SK-N-SH (cell line): ENCODE results near the gene DOCK8. TPM values are rescaled to one million over a fixed set of nuclear protein-coding genes. Genes with fewer than 3 reads are reported as not detected.
"Not testable (repeated sequence)": the region's sequence is repeated elsewhere in the genome, so short reads cannot be mapped to it uniquely, and the experiment has no call there.

Source experiments
- CTCF ChIA-PET: fragments of 300-600, 350-600 bp; formaldehyde crosslinking; extraction: SDS; loops from one replicate; lab custom pipeline; 2021; lab: Yijun Ruan, JAX
- POLR2A ChIA-PET: fragments of 350-600 bp; sonication (Branson Sonifier 250); formaldehyde crosslinking; extraction: SDS; loops from one replicate; lab custom pipeline; 2020; ENCODE audit warnings: antibody characterized with exemption, inconsistent platforms; lab: Yijun Ruan, JAX
- DNase-seq: peaks from one replicate; pipeline ENCODE4 v3.0.0; 2012
- H2AFZ ChIP-seq: fragments of 200-600 bp; sonication (generic); 2 replicates; pipeline ENCODE4 v1.8.1; 2016; ENCODE audit warnings: antibody characterized with exemption, mild to moderate bottlenecking, low read depth
- H3F3A ChIP-seq: fragments of 200-600 bp; sonication (generic); replicated peaks from 2 replicates; pipeline ENCODE3; 2016; ENCODE audit warnings: antibody characterized with exemption, mild to moderate bottlenecking; ENCODE audit not compliant: insufficient read depth
- H3K27ac ChIP-seq, 2 experiments: fragments of 200-500 bp in 1 of 2; fragments of 200-600 bp in 1 of 2; sonication (Bioruptor generic) in 1 of 2; sonication (generic), shearing (Covaris generic) in 1 of 2; 2 replicates each; pipeline versions ENCODE4 v1.5.1 to v1.6.1; 2014 to 2016; ENCODE audit warnings: low read depth in 2 of 2, inconsistent platforms in 1 of 2, low read length in 1 of 2, mild to moderate bottlenecking in 1 of 2, mixed read lengths in 1 of 2
- H3K27me3 ChIP-seq: fragments of 200-600 bp; sonication (generic), shearing (Covaris generic); 2 replicates; pipeline ENCODE4 v1.6.1; 2016; ENCODE audit warnings: mixed run types; ENCODE audit not compliant: insufficient read depth
- H3K36me3 ChIP-seq, 2 experiments: fragments of 200-500 bp in 1 of 2; fragments of 200-600 bp in 1 of 2; sonication (Bioruptor generic) in 1 of 2; sonication (generic) in 1 of 2; replicated peaks in 1 of 2; 2 replicates each; pipeline versions ENCODE3 to v1.5.1; 2014 to 2016; ENCODE audit warnings: low read length in 1 of 2, mild to moderate bottlenecking in 1 of 2; ENCODE audit not compliant: insufficient read depth in 2 of 2, control insufficient read depth in 1 of 2
- H3K4me1 ChIP-seq, 2 experiments: fragments of 200-500 bp in 1 of 2; fragments of 200-600 bp in 1 of 2; sonication (Bioruptor generic) in 1 of 2; sonication (generic), shearing (Covaris generic) in 1 of 2; 2 replicates each; pipeline versions ENCODE4 v1.5.1 to v1.6.1; 2014 to 2016; ENCODE audit warnings: low read depth in 1 of 2, low read length in 1 of 2, mixed run types in 1 of 2; ENCODE audit not compliant: insufficient read depth in 2 of 2, control insufficient read depth in 1 of 2
- H3K4me2 ChIP-seq: fragments of 200-600 bp; sonication (generic), shearing (Covaris generic); 2 replicates; pipeline ENCODE4 v1.6.1; 2017; ENCODE audit warnings: mixed run types
- H3K4me3 ChIP-seq, 2 experiments: fragments of 200-500 bp in 1 of 2; fragments of 200-600 bp in 1 of 2; sonication (Bioruptor generic) in 1 of 2; sonication (generic), shearing (Covaris generic) in 1 of 2; 2 replicates each; pipeline versions ENCODE4 v1.5.1 to v1.8.1; 2014 to 2016; ENCODE audit warnings: low read depth in 2 of 2, inconsistent platforms in 1 of 2, low read length in 1 of 2, mild to moderate bottlenecking in 1 of 2, mixed read lengths in 1 of 2, moderate library complexity in 1 of 2
- H3K79me2 ChIP-seq: fragments of 200-600 bp; sonication (generic); 2 replicates; pipeline ENCODE4 v1.8.1; 2017; ENCODE audit warnings: mild to moderate bottlenecking; ENCODE audit not compliant: insufficient read depth
- H3K9ac ChIP-seq: fragments of 200-600 bp; sonication (generic); 2 replicates; pipeline ENCODE4 v1.6.1; 2017; ENCODE audit warnings: mixed run types
- H3K9me2 ChIP-seq: fragments of 200-600 bp; sonication (generic); 2 replicates; pipeline ENCODE4 v1.6.1; 2017; ENCODE audit warnings: mixed run types
- H3K9me3 ChIP-seq: fragments of 200-600 bp; sonication (generic); 2 replicates; pipeline ENCODE4 v1.6.1; 2017; ENCODE audit warnings: mixed run types, mild to moderate bottlenecking, moderate library complexity
- H4K20me1 ChIP-seq: fragments of 200-600 bp; sonication (generic); 2 replicates; pipeline ENCODE4 v1.6.1; 2017; ENCODE audit warnings: mild to moderate bottlenecking, mixed run types; ENCODE audit not compliant: insufficient read depth
- EP300 ChIP-seq, 2 experiments: IDR thresholded peaks; 2 replicates each; pipeline versions ENCODE4 v1.4.0 to v1.6.1; 2012; ENCODE audit warnings: borderline replicate concordance in 1 of 2, low read depth in 1 of 2, low read length in 1 of 2
- FOXJ3 ChIP-seq: sonication (generic); formaldehyde crosslinking; IDR thresholded peaks from 2 replicates; pipeline ENCODE4 v1.5.1; 2020; ENCODE audit warnings: mild to moderate bottlenecking, missing genetic modification reagents
- GATA2 ChIP-seq: sonication (generic); formaldehyde crosslinking; IDR thresholded peaks from 2 replicates; pipeline ENCODE4 v1.5.0; 2020; ENCODE audit warnings: mild to moderate bottlenecking, missing genetic modification reagents
- MEF2A ChIP-seq: IDR thresholded peaks from 2 replicates; pipeline ENCODE4 v1.4.0; 2012; ENCODE audit warnings: low read depth, borderline replicate concordance
- NFIC ChIP-seq: IDR thresholded peaks from 2 replicates; pipeline ENCODE4 v1.4.0; 2012; ENCODE audit warnings: borderline replicate concordance
- RAD21 ChIP-seq: IDR thresholded peaks from 2 replicates; pipeline ENCODE4 v1.6.1; 2012; ENCODE audit warnings: mild to moderate bottlenecking, low read length
- RFX5 ChIP-seq: IDR thresholded peaks from 2 replicates; pipeline ENCODE4 v1.6.1; 2012; ENCODE audit warnings: mild to moderate bottlenecking, improper control_type of control experiment, low read length
- RXRA ChIP-seq: IDR thresholded peaks from 2 replicates; pipeline ENCODE4 v1.4.0; 2012; ENCODE audit warnings: low read depth, mild to moderate bottlenecking, borderline replicate concordance
- SMC3 ChIP-seq: IDR thresholded peaks from 2 replicates; pipeline ENCODE4 v1.6.1; 2012; ENCODE audit warnings: low read depth, low read length, improper control_type of control experiment
- WGBS: methylation state at CpG from one replicate; pipeline ENCODE4 v1.1.6; 2017; ENCODE audit warnings: low lambda C conversion rate; 5-methylcytosine and 5-hydroxymethylcytosine counted together
- polyA plus RNA-seq, 3 experiments: library from polyadenylated mRNA; depleted of rRNA; stranded (reverse); fragments of >200 nt; gene quantifications; 2 replicates each; pipeline ENCODE4 v1.2.3, GENCODE V29; 2012
- TF ChIP-seq, protein P1 (sequence below): IDR thresholded peaks from 2 replicates; pipeline ENCODE4 v1.4.0; 2012; ENCODE audit warnings: low read depth, borderline replicate concordance

DOCK8 gene
- polyA plus RNA-seq, 1 of the 3 experiments (the other 2 are of a cell fraction): not detected

DNA sequence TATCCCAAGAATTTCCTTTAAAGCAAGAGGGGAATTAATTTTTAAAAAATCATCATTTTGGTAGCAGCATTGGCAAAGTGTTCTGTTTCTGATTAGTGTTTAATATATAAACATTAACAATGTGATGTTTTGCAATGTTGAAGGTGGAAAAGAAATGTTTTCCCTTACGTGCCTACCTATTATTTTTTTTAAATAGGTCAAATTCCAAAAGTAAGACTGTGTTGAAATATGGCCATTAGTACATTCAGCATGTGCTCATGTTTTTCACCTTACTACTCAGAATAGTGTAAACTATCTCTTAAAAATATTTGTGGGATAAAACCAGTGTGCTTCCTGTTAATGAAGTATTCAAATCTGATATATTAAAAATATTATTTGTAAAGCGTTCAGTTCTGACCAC lies 3.3 kb downstream of the DOCK8 start:
- 8% methylated on average over 2 of the region's 2 CpGs for WGBS
- CTCF ChIA-PET: no interaction called here
- H3K27ac ChIP-seq: no peak overlapping the region

DNA sequence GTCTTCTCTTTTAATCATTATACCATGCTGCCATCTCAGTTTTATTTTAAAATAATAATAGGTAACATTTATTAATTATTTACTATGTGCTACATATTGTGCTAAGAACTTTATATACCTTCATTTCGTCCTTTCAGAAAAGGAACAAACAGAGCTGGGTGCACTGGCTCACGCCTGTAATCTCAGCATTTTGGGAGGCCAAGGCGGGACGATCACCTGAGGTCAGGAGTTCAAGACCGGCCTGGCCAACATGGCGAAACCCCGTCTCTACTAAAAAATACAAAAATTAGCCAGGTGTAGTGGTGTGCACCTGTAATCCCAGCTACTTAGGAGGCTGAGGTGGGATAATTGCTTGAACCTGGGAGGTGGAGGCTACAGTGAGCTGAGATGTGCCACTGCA lies 4.4 kb downstream of the DOCK8 start:
- H3K36me3 ChIP-seq, H3K9me3 ChIP-seq, H3K9ac ChIP-seq, H3K9me2 ChIP-seq, CTCF ChIA-PET, H3K79me2 ChIP-seq, H2AFZ ChIP-seq, H3K27me3 ChIP-seq, H3K4me2 ChIP-seq, H3K4me3 ChIP-seq, H3K4me1 ChIP-seq, H3F3A ChIP-seq, H3K27ac ChIP-seq, POLR2A ChIA-PET, H4K20me1 ChIP-seq, DNase-seq: not testable (repeated sequence)
- WGBS: 27% methylated on average over 7 of the region's 7 CpGs

More for the DNA sequence above, 3.3 kb downstream of the DOCK8 start:
- Histone ChIP-seq H4K20me1 (no peaks in the 10 kb centered on the region), H3K4me3 (no peak overlapping the region), H3F3A (no peaks in the 10 kb centered on the region), H3K36me3 (no peaks in the 10 kb centered on the region), H3K4me2 (no peak overlapping the region), H3K4me1 (no peaks in the 10 kb centered on the region), H3K27me3 (peaks cover 19% of the 10 kb centered on the region), H3K9ac (no peak overlapping the region), H3K9me2 (no peaks in the 10 kb centered on the region), H3K9me3 (no peaks in the 10 kb centered on the region), H2AFZ (no peak overlapping the region), H3K79me2 (no peaks in the 10 kb centered on the region)
- DNase-seq: no peak
- POLR2A ChIA-PET: no interaction called here
- TF ChIP-seq SMC3 (no peak), GATA2 (CRISPR knock-in tag) (no peak), FOXJ3 (CRISPR knock-in tag) (no peak), MEF2A (no peak), EP300 (IDR thresholded peaks at IDR 0.05; ENCODE audit: borderline replicate concordance in 1 of 2, low read depth in 1 of 2, low read length in 1 of 2) (no peak), RFX5 (no peak), RXRA (no peak), NFIC (no peak)
- TF ChIP-seq, protein P1, sequence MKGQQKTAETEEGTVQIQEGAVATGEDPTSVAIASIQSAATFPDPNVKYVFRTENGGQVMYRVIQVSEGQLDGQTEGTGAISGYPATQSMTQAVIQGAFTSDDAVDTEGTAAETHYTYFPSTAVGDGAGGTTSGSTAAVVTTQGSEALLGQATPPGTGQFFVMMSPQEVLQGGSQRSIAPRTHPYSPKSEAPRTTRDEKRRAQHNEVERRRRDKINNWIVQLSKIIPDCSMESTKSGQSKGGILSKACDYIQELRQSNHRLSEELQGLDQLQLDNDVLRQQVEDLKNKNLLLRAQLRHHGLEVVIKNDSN: no peak

DNA sequence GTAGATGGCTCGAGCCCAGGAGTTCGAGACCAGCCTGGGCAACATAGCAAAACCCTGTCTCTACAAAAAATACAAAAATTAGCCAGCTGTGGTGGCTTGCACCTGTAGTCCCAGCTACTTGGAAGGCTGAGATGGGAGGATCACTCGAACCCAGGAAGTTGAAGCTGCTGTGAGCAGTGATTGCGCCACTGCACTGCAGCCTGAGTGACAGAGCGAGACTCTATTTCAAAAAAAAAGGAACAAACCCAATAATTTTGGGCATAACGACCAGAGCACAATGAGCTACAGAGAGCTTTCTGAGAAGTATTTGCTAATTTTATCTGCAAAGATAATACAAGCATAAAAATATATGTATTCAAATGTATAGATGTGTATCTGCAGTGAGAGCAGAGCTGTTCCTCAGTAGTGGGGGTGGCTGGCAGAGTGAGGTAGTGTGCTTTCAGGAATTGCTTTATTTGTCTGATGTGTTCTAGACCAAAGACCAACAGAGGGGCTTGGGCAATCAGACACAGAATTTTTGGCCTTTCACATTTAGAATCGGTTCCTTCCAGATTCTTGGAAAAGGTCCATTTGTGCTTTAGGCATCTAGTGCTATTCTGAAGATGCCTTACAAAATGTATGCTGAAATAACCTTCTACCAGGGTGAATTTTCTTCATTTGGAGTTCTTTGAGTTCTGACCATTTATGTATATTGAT lies 5.2 kb downstream of the DOCK8 start:
- H3K9me2 ChIP-seq: no peaks in the 10 kb centered on the region
- no peak for DNase-seq
- H3K9me3 ChIP-seq: no peaks in the 10 kb centered on the region
- no peak overlapping the region for H2AFZ ChIP-seq
- peaks cover 5% of the 10 kb centered on the region; the same call in 1 of the 2 replicates for H3K27me3 ChIP-seq
- no peaks in the 10 kb centered on the region for H3K79me2 ChIP-seq
- CTCF ChIA-PET: no interaction called here
- no peaks in the 10 kb centered on the region for H3K4me1 ChIP-seq
- no peaks in the 10 kb centered on the region for H3K36me3 ChIP-seq
- H4K20me1 ChIP-seq: no peaks in the 10 kb centered on the region
- no peak for TF ChIP-seq RAD21
- H3K4me2 ChIP-seq: no peak overlapping the region
- POLR2A ChIA-PET: no interaction called here
- 15% methylated on average over 7 of the region's 7 CpGs for WGBS
- H3K27ac ChIP-seq: no peak overlapping the region
- H3K4me3 ChIP-seq: no peak overlapping the region
- H3F3A ChIP-seq: no peaks in the 10 kb centered on the region
- H3K9ac ChIP-seq: no peak overlapping the region
